H9 (cell line): ENCODE results near the gene BICD1. TPM values are rescaled to one million over a fixed set of nuclear protein-coding genes. Genes with fewer than 3 reads are reported as not detected.

Experiments
- DNase-seq: peaks from one replicate; pipeline ENCODE4 v3.0.0-alpha.2; 2017
- H2AFZ ChIP-seq: one replicate; pipeline ENCODE4 v1.6.1; 2013; ENCODE audit warnings: mild to moderate bottlenecking, low read length, control low read depth, moderate library complexity
- H2AK5ac ChIP-seq: 2 replicates; pipeline ENCODE4 v1.6.1; 2013; ENCODE audit warnings: low read length, control low read depth, mixed read lengths; ENCODE audit not compliant: insufficient read length
- H2BK120ac ChIP-seq: one replicate; pipeline ENCODE4 v1.6.1; 2013; ENCODE audit warnings: low read depth, mild to moderate bottlenecking, low read length, control low read depth, inconsistent platforms; ENCODE audit not compliant: poor library complexity, severe bottlenecking
- H2BK12ac ChIP-seq: 2 replicates; pipeline ENCODE4 v1.6.1; 2013; ENCODE audit warnings: low read length, control low read depth, mixed read lengths, low read depth; ENCODE audit not compliant: insufficient read length
- H2BK15ac ChIP-seq: 2 replicates; pipeline ENCODE4 v1.6.1; 2013; ENCODE audit warnings: low read depth, low read length, control low read depth
- H2BK20ac ChIP-seq: one replicate; pipeline ENCODE4 v1.6.1; 2013; ENCODE audit warnings: low read depth, mild to moderate bottlenecking, low read length, control low read depth, inconsistent platforms; ENCODE audit not compliant: poor library complexity, severe bottlenecking
- H2BK5ac ChIP-seq: 2 replicates; pipeline ENCODE4 v1.6.1; 2013; ENCODE audit warnings: low read length, control low read depth, mixed read lengths; ENCODE audit not compliant: insufficient read length
- H3K14ac ChIP-seq: 2 replicates; pipeline ENCODE4 v1.6.1; 2013; ENCODE audit warnings: low read length, control low read depth; ENCODE audit not compliant: insufficient read depth
- H3K18ac ChIP-seq: 2 replicates; pipeline ENCODE4 v1.6.1; 2013; ENCODE audit warnings: low read depth, mild to moderate bottlenecking, mixed read lengths, low read length, control low read depth; ENCODE audit not compliant: insufficient read length
- H3K23ac ChIP-seq: 2 replicates; pipeline ENCODE4 v1.6.1; 2013; ENCODE audit warnings: low read length, control low read depth, mixed read lengths, low read depth; ENCODE audit not compliant: insufficient read length
- H3K23me2 ChIP-seq: 2 replicates; pipeline ENCODE4 v1.6.1; 2013; ENCODE audit warnings: low read depth, mild to moderate bottlenecking, mixed read lengths, low read length, control low read depth; ENCODE audit not compliant: insufficient read length, poor library complexity, severe bottlenecking
- H3K27ac ChIP-seq: 2 replicates; pipeline ENCODE4 v1.5.1; 2013; ENCODE audit warnings: low read length, control low read depth, mixed read lengths, low read depth; ENCODE audit not compliant: insufficient read length
- H3K27me3 ChIP-seq: 2 replicates; pipeline ENCODE4 v1.6.1; 2013; ENCODE audit warnings: low read length, control low read depth, inconsistent platforms; ENCODE audit not compliant: insufficient read depth
- H3K4ac ChIP-seq: 2 replicates; pipeline ENCODE4 v1.6.1; 2013; ENCODE audit warnings: low read depth, mild to moderate bottlenecking, control low read depth, inconsistent platforms, low read length, moderate library complexity
- H3K4me1 ChIP-seq: 2 replicates; pipeline ENCODE4 v1.6.1; 2013; ENCODE audit warnings: low read length, control low read depth, inconsistent platforms; ENCODE audit not compliant: insufficient read depth
- H3K4me2 ChIP-seq: 2 replicates; pipeline ENCODE4 v1.6.1; 2013; ENCODE audit warnings: low read length, control low read depth, mixed read lengths; ENCODE audit not compliant: insufficient read length, insufficient read depth
- H3K56ac ChIP-seq: 2 replicates; pipeline ENCODE4 v1.6.1; 2013; ENCODE audit warnings: low read depth, mild to moderate bottlenecking, mixed read lengths, low read length, control low read depth; ENCODE audit not compliant: insufficient read length
- H3K79me1 ChIP-seq: 2 replicates; pipeline ENCODE4 v1.6.1; 2013; ENCODE audit warnings: low read depth, mild to moderate bottlenecking, moderate library complexity, low read length, control low read depth, inconsistent platforms; ENCODE audit not compliant: insufficient read depth, poor library complexity, severe bottlenecking
- H3K79me2 ChIP-seq: 2 replicates; pipeline ENCODE4 v1.6.1; 2013; ENCODE audit warnings: low read length, control low read depth, inconsistent platforms; ENCODE audit not compliant: insufficient read depth
- H3K9ac ChIP-seq: 2 replicates; pipeline ENCODE4 v1.6.1; 2013; ENCODE audit warnings: low read length, control low read depth, mixed read lengths; ENCODE audit not compliant: insufficient read length; ENCODE audit errors: extremely low read depth
- H3K9me3 ChIP-seq: one replicate; pipeline ENCODE4 v1.6.1; 2013; ENCODE audit warnings: low read depth, low read length, inconsistent platforms; ENCODE audit not compliant: control insufficient read depth
- H3T11ph ChIP-seq: one replicate; pipeline ENCODE4 v1.6.1; 2013; ENCODE audit warnings: mild to moderate bottlenecking, low read length, control low read depth, inconsistent platforms
- H4K20me1 ChIP-seq: one replicate; pipeline ENCODE4 v1.6.1; 2013; ENCODE audit not compliant: control insufficient read depth, insufficient read length, insufficient read depth
- H4K5ac ChIP-seq: 2 replicates; pipeline ENCODE4 v1.6.1; 2013; ENCODE audit warnings: low read depth, mild to moderate bottlenecking, mixed read lengths, low read length, control low read depth; ENCODE audit not compliant: insufficient read length
- H4K8ac ChIP-seq: replicated peaks from 2 replicates; pipeline ENCODE4 v1.6.1; 2013; ENCODE audit warnings: low read length, control low read depth, mixed read lengths, low read depth; ENCODE audit not compliant: insufficient read length
- H4K91ac ChIP-seq: 2 replicates; pipeline ENCODE4 v1.6.1; 2013; ENCODE audit warnings: low read depth, mild to moderate bottlenecking, moderate library complexity, mixed read lengths, low read length, control low read depth; ENCODE audit not compliant: insufficient read length
- H3K27ac Mint-ChIP-seq, 3 experiments: 2 replicates in 2 of 3; 3 replicates in 1 of 3; pipeline ENCODE4 v1.8.0; 2020 to 2021; ENCODE audit warnings: mixed read lengths in 3 of 3, mild to moderate bottlenecking in 1 of 3, moderate library complexity in 1 of 3
- H3K27me3 Mint-ChIP-seq: 2 replicates; pipeline ENCODE4 v1.8.0; 2021; ENCODE audit warnings: low read depth, mild to moderate bottlenecking, moderate library complexity, mixed read lengths
- H3K36me3 Mint-ChIP-seq, 3 experiments: 2 replicates in 2 of 3; 3 replicates in 1 of 3; pipeline ENCODE4 v1.8.0; 2020 to 2021; ENCODE audit warnings: low read depth in 3 of 3, mixed read lengths in 3 of 3; ENCODE audit not compliant: insufficient read depth in 1 of 3
- H3K4me1 Mint-ChIP-seq, 2 experiments: 2 replicates each; pipeline ENCODE4 v1.8.0; 2020; ENCODE audit warnings: mixed read lengths in 2 of 2
- H3K4me3 Mint-ChIP-seq, 2 experiments: 2 replicates in 1 of 2; 3 replicates in 1 of 2; pipeline ENCODE4 v1.8.0; 2020 to 2021; ENCODE audit warnings: mild to moderate bottlenecking in 2 of 2, mixed read lengths in 2 of 2, moderate library complexity in 1 of 2
- H3K9me3 Mint-ChIP-seq, 2 experiments: 2 replicates in 1 of 2; 3 replicates in 1 of 2; pipeline ENCODE4 v1.8.0; 2020; ENCODE audit warnings: mild to moderate bottlenecking in 2 of 2, mixed read lengths in 2 of 2, moderate library complexity in 1 of 2
- CTCF ChIP-seq: fragments of 200-600 bp; sonication (generic); conservative IDR thresholded peaks from 3 replicates; pipeline ENCODE4 v1.8.0; 2021; ENCODE audit warnings: antibody characterized with exemption, mild to moderate bottlenecking
- WGBS: extraction: QIAGEN DNeasy Blood & Tissue Kit; methylation state at CpG from one replicate; pipeline ENCODE4 v1.1.7; 2013; ENCODE audit warnings: missing lambda C conversion rate, low lambda C conversion rate, mixed read lengths; ENCODE audit not compliant: insufficient read length; ENCODE audit errors: extremely low coverage; 5-methylcytosine and 5-hydroxymethylcytosine counted together
- total RNA-seq: library from RNA; stranded (reverse); gene quantifications from 2 replicates; pipeline ENCODE4 v1.2.1, GENCODE V29; 2021

Gene BICD1
- total RNA-seq, 1 experiment from 2014 or later, result 134 TPM

GRCh38 chr12:32087306-32087705 lies 19.3 kb upstream of the BICD1 start:
- Mint-ChIP-seq H3K4me3 (no peak overlapping the region), H3K36me3 (peaks cover 0 to 7% (median 0%) of the 10 kb centered on the region in 3 experiments; a peak in 1 of 7 replicates), H3K4me1 (peaks cover 23 to 24% of the 10 kb centered on the region in 2 experiments), H3K27ac (peak overlapping the region in 1 of 3 experiments; percentile 76; a peak in 1 of 7 replicates), H3K27me3 (no peaks in the 10 kb centered on the region), H3K9me3 (no peaks in the 10 kb centered on the region; a peak in 1 of 5 replicates)
- Histone ChIP-seq H4K8ac (no peak overlapping the region), H4K5ac (no peak overlapping the region), H3K23me2 (no peaks in the 10 kb centered on the region), H3K23ac (no peak overlapping the region), H3K14ac (no peak overlapping the region), H2AFZ (no peak overlapping the region), H3K79me2 (no peaks in the 10 kb centered on the region), H2BK120ac (no peak overlapping the region), H3K9me3 (no peaks in the 10 kb centered on the region), H3K79me1 (no peaks in the 10 kb centered on the region), H3T11ph (no peak overlapping the region), H2BK15ac (no peak overlapping the region), H3K4ac (no peak overlapping the region), H2BK5ac (no peak overlapping the region), H3K9ac (no peak overlapping the region), H3K4me2 (no peak overlapping the region), H3K27me3 (no peaks in the 10 kb centered on the region), H3K27ac (no peak overlapping the region), H4K20me1 (no peaks in the 10 kb centered on the region), H2BK20ac (no peak overlapping the region), H3K18ac (no peak overlapping the region), H4K91ac (no peak overlapping the region), H2BK12ac (no peak overlapping the region), H2AK5ac (no peak overlapping the region), H3K4me1 (0 out of 2 replicates have a peak, but pooled peaks cover 4% of the 10 kb centered on the region), H3K56ac (no peak overlapping the region)
- DNase-seq, result no peak
- no peak for TF ChIP-seq CTCF
- WGBS, result no CpG with 5 or more reads among the region's 5 CpGs
